SK-N-SH treated with all-trans-retinoic acid at 6 μM for 48 hours (cell line): ENCODE measurements around the gene LILRA5.

Experiments
- TSHZ2 ChIP-seq: fragments of 250-450 bp; sonication (Bioruptor Pico); IDR thresholded peaks from 2 replicates; pipeline ENCODE4 v1.5.0; 2020; ENCODE audit warnings: mild to moderate bottlenecking, moderate library complexity
- TF ChIP-seq, protein P1 (sequence below): fragments of 250-450 bp; sonication (Bioruptor Pico); IDR thresholded peaks from 2 replicates; pipeline ENCODE4 v1.8.0; 2020; ENCODE audit warnings: mild to moderate bottlenecking, moderate library complexity, borderline replicate concordance

DNA sequence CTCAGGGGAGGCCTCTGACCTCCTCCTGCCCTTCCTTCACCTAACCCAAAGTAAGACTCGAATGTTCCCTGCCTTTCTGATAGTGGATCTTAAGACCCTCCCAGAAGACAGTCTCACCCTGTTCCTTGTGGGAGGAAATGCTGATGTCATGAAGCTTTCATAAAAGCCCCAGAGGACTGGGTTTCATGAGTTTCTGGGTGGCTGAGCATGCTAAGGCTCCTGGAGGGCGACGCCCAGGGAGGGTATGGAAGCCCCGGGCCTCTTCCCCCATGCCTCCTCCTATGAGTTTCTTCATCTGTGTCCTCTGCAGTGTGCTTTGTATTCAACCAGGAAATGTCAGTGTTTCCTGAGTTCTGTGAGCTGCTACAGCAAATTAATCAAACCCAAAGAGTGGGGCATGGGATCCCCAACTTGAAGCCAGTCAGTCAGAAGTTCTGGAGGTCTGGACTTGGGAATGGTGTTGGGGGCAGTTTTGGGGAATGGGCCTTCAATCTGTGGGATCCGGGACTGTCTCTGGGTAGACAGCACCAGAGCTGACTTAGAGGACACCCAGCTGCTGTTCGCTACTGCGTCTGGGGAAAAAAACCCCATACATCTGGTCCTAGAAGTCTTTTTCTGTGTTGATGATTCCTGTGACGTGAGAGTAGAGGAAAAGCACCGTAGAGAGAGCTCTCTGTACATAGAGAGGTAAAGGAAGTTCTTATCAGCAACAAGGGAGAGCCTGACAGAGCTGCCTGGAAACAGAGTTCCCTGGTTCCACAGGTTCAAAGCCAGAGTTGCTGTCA lies 30.1 kb downstream of the LILRA5 start:
- TF ChIP-seq, protein P1, sequence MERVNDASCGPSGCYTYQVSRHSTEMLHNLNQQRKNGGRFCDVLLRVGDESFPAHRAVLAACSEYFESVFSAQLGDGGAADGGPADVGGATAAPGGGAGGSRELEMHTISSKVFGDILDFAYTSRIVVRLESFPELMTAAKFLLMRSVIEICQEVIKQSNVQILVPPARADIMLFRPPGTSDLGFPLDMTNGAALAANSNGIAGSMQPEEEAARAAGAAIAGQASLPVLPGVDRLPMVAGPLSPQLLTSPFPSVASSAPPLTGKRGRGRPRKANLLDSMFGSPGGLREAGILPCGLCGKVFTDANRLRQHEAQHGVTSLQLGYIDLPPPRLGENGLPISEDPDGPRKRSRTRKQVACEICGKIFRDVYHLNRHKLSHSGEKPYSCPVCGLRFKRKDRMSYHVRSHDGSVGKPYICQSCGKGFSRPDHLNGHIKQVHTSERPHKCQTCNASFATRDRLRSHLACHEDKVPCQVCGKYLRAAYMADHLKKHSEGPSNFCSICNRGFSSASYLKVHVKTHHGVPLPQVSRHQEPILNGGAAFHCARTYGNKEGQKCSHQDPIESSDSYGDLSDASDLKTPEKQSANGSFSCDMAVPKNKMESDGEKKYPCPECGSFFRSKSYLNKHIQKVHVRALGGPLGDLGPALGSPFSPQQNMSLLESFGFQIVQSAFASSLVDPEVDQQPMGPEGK (CRISPR knock-in tag): no peak
- TF ChIP-seq TSHZ2: no peak
